AG04450 (cell line): ENCODE results near the gene PTPRJ. TPM values are rescaled to one million over a fixed set of nuclear protein-coding genes. Genes with fewer than 3 reads are reported as not detected.

Experiments
- CTCF ChIA-PET: fragments of 300-600, 350-600 bp; formaldehyde crosslinking; extraction: SDS; loops from one replicate; lab custom pipeline; 2022; ENCODE audit warnings: antibody characterized with exemption, inconsistent platforms; lab: Charles Lee
- POLR2A ChIA-PET: fragments of 350-600 bp; formaldehyde crosslinking; extraction: SDS; loops from one replicate; lab custom pipeline; 2021; ENCODE audit warnings: antibody characterized with exemption, inconsistent platforms; lab: Yijun Ruan, JAX
- DNase-seq: peaks from one replicate; pipeline ENCODE4 v3.0.0-alpha.2; 2011; ENCODE audit warnings: low read depth, low spot score
- H3K27ac ChIP-seq: one replicate; pipeline ENCODE4 v1.5.1; 2012; ENCODE audit warnings: low read depth, low read length, control low read depth
- H3K27me3 ChIP-seq: one replicate; pipeline ENCODE4 v1.6.0; 2012; ENCODE audit warnings: low read length; ENCODE audit not compliant: control insufficient read depth, insufficient read depth
- H3K4me3 ChIP-seq: 2 replicates; pipeline ENCODE4 v1.5.1; 2011; ENCODE audit warnings: mild to moderate bottlenecking, low read depth, low read length, control low read depth
- H3K9me3 ChIP-seq: 2 replicates; pipeline ENCODE4 v1.5.1; 2012; ENCODE audit warnings: low read length; ENCODE audit not compliant: control insufficient read depth, insufficient read depth
- polyA plus RNA-seq: library from polyadenylated mRNA; depleted of rRNA; stranded (reverse); fragments of >200 nt; gene quantifications from 2 replicates; pipeline ENCODE4 v1.2.3, GENCODE V29; 2011
- TF ChIP-seq, protein P1 (sequence below): IDR thresholded peaks from 2 replicates; pipeline ENCODE4 v1.5.1; 2011; ENCODE audit warnings: low read depth, low read length, control low read depth, inconsistent platforms

PTPRJ gene
- polyA plus RNA-seq, 1 experiment: 5.2 TPM

DNA sequence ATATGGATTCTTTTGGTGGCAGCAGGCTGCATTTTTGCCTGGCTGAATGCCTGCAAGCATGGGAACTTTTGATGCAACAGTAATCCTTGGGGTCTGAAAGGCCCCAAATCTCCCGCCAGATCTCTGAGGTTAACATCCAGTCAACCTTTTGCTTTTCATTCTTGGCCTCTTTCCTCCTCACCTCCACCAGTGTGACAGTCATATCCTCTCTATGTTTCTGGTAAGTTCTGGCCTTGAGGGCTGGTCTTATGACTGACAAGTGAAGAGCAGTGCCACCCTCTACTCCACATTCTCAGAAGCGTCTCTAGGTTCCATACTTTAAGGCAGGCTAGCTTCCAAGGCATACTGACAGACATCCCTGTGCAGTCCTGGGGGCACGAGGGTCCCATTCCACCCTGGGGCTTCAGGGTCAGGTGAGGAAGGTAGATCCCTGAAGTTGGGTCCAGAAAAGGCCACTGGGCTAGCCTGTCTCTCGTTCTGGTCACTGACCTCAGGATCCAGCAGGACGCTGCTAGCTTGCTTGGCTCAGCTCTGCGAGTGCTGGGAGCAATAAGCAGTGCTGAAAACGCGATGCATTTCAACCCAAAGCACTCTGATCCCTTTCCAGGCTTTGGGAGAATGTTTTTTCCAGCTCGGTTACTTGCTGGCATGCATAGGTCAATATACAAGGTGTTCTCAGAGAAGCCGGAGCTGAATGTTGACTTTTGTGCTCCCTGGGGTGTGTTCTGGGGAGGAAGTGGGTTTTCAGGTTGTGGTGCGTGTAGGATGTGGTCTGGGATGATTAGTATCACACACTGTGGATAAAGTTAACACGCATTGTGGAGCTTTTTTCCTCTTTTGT lies 75.2 kb downstream of the PTPRJ start:
- Histone ChIP-seq H3K27ac (no peak overlapping the region), H3K27me3 (no peaks in the 10 kb centered on the region), H3K4me3 (no peak overlapping the region), H3K9me3 (no peaks in the 10 kb centered on the region)
- TF ChIP-seq, protein P1, sequence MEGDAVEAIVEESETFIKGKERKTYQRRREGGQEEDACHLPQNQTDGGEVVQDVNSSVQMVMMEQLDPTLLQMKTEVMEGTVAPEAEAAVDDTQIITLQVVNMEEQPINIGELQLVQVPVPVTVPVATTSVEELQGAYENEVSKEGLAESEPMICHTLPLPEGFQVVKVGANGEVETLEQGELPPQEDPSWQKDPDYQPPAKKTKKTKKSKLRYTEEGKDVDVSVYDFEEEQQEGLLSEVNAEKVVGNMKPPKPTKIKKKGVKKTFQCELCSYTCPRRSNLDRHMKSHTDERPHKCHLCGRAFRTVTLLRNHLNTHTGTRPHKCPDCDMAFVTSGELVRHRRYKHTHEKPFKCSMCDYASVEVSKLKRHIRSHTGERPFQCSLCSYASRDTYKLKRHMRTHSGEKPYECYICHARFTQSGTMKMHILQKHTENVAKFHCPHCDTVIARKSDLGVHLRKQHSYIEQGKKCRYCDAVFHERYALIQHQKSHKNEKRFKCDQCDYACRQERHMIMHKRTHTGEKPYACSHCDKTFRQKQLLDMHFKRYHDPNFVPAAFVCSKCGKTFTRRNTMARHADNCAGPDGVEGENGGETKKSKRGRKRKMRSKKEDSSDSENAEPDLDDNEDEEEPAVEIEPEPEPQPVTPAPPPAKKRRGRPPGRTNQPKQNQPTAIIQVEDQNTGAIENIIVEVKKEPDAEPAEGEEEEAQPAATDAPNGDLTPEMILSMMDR: no peak
- ChIA-PET POLR2A (interaction anchor here (0.6 to 1.1 kb wide), 3 partner anchors 19 to 75 kb away, joined by 3 to 5 read pairs (median 4); partner anchors contain the start of gene PTPRJ), CTCF (interaction anchor here (1.2 kb wide), 1 partner anchor 19 kb away, joined by 3 read pairs; no protein-coding TSS in a partner anchor)
- no peak for DNase-seq

DNA sequence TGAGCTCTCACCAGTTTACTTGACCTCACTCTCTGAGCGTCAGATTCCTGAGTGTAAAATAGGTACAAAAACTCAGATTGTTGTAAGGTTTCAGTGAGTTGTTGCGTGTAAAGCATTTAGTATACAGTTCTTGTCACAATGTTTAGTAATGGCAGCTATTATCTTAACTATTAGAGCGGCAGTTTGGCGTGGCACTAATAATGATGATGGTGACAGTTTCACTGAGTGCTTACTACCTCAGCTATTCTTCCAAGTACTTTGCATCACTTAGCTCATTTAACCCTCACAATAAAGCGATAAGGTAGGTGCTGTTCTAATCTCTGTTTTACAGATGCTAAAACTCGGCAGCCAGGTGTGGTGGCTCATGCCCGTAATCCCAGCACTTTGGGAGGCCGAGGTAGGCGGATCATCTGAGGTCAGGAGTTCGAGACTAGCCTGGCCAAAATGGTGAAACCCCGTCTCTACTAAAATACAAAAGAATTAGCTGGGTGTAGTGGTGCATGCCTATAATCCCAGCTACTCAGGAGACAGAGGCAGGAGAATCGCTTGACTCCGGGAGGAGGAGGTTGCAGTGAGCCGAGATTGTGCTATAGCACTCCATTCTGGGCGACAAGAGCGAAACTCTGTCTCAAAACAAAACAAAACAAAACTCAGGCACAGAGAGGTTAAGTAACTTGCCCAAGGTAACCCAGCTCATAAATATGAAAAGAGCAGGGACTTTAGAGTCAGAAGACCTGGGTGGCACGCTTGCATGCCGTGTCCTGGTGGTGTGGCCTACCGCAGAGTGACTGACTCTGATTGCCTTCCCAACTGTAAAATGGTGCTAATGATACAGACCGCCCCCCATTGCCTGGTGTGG lies 76.2 kb downstream of the PTPRJ start:
- ChIA-PET CTCF (interaction anchor here (1.2 to 1.6 kb wide), 2 partner anchors 20 to 52 kb away, joined by 3 to 4 read pairs; no protein-coding TSS in a partner anchor), POLR2A (interaction anchor here (0.6 to 1.1 kb wide), 2 partner anchors 20 to 76 kb away, joined by 3 to 5 read pairs; partner anchors contain the start of gene PTPRJ)
- TF ChIP-seq, protein P1: no peak
- Histone ChIP-seq H3K9me3 (no peaks in the 10 kb centered on the region), H3K4me3 (no peak overlapping the region), H3K27me3 (no peaks in the 10 kb centered on the region), H3K27ac (no peak overlapping the region)
- DNase-seq: no peak

DNA sequence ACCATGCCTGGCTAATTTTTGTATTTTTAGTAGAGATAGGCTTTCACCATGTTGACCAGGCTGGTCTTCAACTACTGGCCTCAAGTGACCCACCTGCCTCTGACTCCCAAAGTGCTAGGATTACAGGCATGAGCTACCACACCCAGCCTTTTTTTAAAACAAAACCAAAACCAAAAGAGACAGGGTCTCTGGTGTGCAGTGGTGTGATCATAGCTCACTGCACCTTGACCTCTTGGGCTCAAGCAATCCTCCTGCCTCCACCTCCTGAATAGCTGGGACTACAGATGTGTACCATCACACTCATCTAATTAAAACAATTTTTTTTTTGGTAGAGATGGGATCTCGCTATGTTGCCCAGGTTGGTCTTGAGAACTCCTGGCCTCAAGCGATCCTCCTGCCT lies 77.7 kb downstream of the PTPRJ start:
- POLR2A ChIA-PET: no interaction called here
- CTCF ChIA-PET: interaction anchor here (1.5 to 1.6 kb wide), 2 partner anchors 51 to 124 kb away, joined by 3 to 4 read pairs; no protein-coding TSS in a partner anchor

DNA sequence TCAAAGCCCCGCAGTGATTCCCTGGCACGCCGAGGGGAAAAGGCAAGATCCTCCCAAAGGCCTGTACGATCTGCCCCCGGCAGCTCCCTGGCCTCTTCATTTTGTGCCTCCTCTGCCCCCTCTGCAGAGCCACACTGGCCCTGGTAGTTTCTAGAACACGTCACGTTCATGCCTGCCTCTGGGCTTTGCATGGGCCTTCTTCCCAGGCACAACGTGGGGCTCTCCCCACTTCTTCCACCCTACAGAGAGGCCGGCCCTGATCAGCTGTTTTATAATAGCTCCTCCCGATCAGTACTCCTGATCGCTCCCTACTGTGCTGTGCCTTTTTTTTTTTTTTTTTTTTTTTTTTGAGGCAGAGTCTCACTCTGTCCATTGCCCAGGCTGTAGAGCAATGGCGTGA lies 78.4 kb downstream of the PTPRJ start:
- TF ChIP-seq, protein P1: no peak
- DNase-seq: no peak
- no peaks in the 10 kb centered on the region for H3K9me3 ChIP-seq
- no peaks in the 10 kb centered on the region for H3K27me3 ChIP-seq
- ChIA-PET POLR2A (no interaction called here), CTCF (interaction anchor here (1.5 kb wide), 1 partner anchor 124 kb away, joined by 3 read pairs; no protein-coding TSS in a partner anchor)
- no peak overlapping the region for H3K4me3 ChIP-seq
- no peak overlapping the region for H3K27ac ChIP-seq

More for the DNA sequence above, 77.7 kb downstream of the PTPRJ start:
- no peaks in the 10 kb centered on the region for H3K27me3 ChIP-seq
- H3K4me3 ChIP-seq: no peak overlapping the region
- TF ChIP-seq, protein P1: no peak
- H3K9me3 ChIP-seq: no peaks in the 10 kb centered on the region
- no peak overlapping the region for H3K27ac ChIP-seq
- no peak for DNase-seq
